Epithelial cell of proximal tubule (primary cell): Measurements from ENCODE around the gene PSMG4. TPM values are rescaled to one million over a fixed set of nuclear protein-coding genes. Genes with fewer than 3 reads are reported as not detected.

ENCODE experiments used
- DNase-seq: peaks from one replicate; pipeline ENCODE4 v3.0.0-alpha.2; 2011; ENCODE audit warnings: low read depth
- H3K4me3 ChIP-seq: 2 replicates; pipeline ENCODE4 v1.5.1; 2011; ENCODE audit warnings: low read depth, mild to moderate bottlenecking, low read length
- total RNA-seq: library from RNA; depleted of rRNA; stranded (reverse); fragments of >200 nt; gene quantifications from 2 replicates; pipeline ENCODE4 v1.2.3, GENCODE V29; 2015
- TF ChIP-seq, protein P1 (sequence below): conservative IDR thresholded peaks from 2 replicates; pipeline ENCODE4 v1.5.1; 2012; ENCODE audit warnings: low read depth, mild to moderate bottlenecking, low read length

The PSMG4 gene
- total RNA-seq, 1 donor from 2014 or later, result 24.6 TPM

- H3K4me3 ChIP-seq, result no peak overlapping the region
- TF ChIP-seq, protein P1, sequence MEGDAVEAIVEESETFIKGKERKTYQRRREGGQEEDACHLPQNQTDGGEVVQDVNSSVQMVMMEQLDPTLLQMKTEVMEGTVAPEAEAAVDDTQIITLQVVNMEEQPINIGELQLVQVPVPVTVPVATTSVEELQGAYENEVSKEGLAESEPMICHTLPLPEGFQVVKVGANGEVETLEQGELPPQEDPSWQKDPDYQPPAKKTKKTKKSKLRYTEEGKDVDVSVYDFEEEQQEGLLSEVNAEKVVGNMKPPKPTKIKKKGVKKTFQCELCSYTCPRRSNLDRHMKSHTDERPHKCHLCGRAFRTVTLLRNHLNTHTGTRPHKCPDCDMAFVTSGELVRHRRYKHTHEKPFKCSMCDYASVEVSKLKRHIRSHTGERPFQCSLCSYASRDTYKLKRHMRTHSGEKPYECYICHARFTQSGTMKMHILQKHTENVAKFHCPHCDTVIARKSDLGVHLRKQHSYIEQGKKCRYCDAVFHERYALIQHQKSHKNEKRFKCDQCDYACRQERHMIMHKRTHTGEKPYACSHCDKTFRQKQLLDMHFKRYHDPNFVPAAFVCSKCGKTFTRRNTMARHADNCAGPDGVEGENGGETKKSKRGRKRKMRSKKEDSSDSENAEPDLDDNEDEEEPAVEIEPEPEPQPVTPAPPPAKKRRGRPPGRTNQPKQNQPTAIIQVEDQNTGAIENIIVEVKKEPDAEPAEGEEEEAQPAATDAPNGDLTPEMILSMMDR, result no peak
- DNase-seq, result no peak
Measured at GRCh38 chr6:3252861-3253596, 5.7 kb upstream of the PSMG4 start.

GRCh38 chr6:3253597-3253961, 5.2 kb upstream of the PSMG4 start:
- H3K4me3 ChIP-seq, result no peak overlapping the region
- TF ChIP-seq, protein P1, result no peak
- DNase-seq, result no peak

DNA sequence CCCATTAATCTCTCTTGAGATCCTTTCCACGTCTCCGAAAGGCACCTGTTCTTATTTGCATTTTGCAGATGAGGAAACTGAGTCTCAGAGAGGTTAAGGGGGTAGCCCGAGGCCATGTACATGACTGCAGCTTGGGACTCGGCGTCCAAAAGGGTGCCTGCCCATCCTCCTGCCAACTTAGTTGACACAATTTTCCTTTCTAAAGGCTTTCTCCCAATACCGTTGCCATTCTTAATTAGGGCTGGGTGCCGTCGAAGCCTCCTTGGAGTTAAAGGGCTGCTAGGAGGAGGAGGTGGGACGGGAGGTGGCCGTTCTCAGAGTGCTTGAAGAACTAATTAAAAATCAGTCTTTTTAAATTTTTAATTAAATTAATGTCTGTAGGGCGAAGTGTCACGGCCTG, 546 bp upstream of the PSMG4 start:
- H3K4me3 ChIP-seq, result peak overlapping the region; percentile 89
- no peak for DNase-seq
- TF ChIP-seq, protein P1, result no peak

DNA sequence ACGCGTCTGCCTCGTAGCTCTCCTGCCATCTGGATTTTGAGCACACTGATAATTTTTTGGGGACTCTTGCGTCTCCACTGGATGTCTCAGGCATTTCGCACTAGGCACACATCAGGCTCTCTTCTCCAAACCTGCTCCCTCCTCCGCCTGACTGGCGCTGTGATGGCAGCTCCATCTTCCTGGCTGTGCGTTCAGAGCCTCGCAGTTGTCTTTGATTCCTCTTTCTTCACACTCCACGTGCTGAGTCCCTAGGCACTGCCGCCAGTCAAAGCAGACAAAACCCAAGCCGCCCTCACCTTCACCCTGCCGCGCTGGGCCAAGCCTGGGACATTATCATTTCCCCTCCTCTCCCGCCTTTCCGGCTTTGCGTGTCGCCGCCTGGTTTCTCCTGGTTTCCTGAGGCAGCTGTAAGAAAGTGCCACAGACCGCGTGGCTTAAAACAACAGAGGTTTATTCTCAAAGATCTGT, 778 bp downstream of the PSMG4 start:
- DNase-seq, result no peak
- H3K4me3 ChIP-seq, result peak overlapping the region; percentile 89
- TF ChIP-seq, protein P1, result no peak

GRCh38 chr6:3260296-3260695, 1.5 kb downstream of the PSMG4 start:
- H3K4me3 ChIP-seq, result peak overlapping the region; percentile 89
- DNase-seq, result no peak
- TF ChIP-seq, protein P1, result no peak

- TF ChIP-seq, protein P1, result no peak
- H3K4me3 ChIP-seq, result peak overlapping the region; percentile 89
Measured at GRCh38 chr6:3260772-3261517, 2.2 kb downstream of the PSMG4 start.

More at GRCh38 chr6:3260772-3261517, 2.2 kb downstream of the PSMG4 start:
- no peak for DNase-seq
